K562 (cell line): ENCODE data around the gene CD93.

Experiments used
- BRD4 ChIP-seq: fragments of 200-600 bp; sonication (generic); IDR thresholded peaks from 2 replicates; pipeline ENCODE4 v1.6.1; 2017; ENCODE audit warnings: inconsistent platforms
- CEBPG ChIP-seq, 3 experiments: fragments of 200-800 bp in 1 of 3; sonication (Bioruptor generic) in 1 of 3; sonication (generic) in 1 of 3; formaldehyde crosslinking in 1 of 3; IDR thresholded peaks in 2 of 3; conservative IDR thresholded peaks in 1 of 3; 2 replicates each; pipeline versions ENCODE4 v1.6.1 to v1.8.0; 2016 to 2022; ENCODE audit warnings: missing compliant biosample characterization in 2 of 3, missing genetic modification characterization in 2 of 3, mild to moderate bottlenecking in 1 of 3, missing genetic modification reagents in 1 of 3
- CTCF ChIP-seq, 3 experiments: IDR thresholded peaks in 2 of 3; conservative IDR thresholded peaks in 1 of 3; 2 replicates each; pipeline ENCODE4 v1.5.1; 2011 to 2012; ENCODE audit warnings: low read length in 3 of 3, mild to moderate bottlenecking in 3 of 3, control low read depth in 2 of 3, improper control_type of control experiment in 1 of 3, inconsistent platforms in 1 of 3, low read depth in 1 of 3, mixed read lengths in 1 of 3, moderate library complexity in 1 of 3; ENCODE audit not compliant: insufficient read depth in 2 of 3
- MTF1 ChIP-seq: fragments of 250-450 bp; sonication (Bioruptor Pico); IDR thresholded peaks from 2 replicates; pipeline ENCODE4 v1.9.0; 2021; ENCODE audit warnings: moderate library complexity, mild to moderate bottlenecking, inconsistent platforms, borderline replicate concordance
- NFYB ChIP-seq: IDR thresholded peaks from 2 replicates; pipeline ENCODE4 v1.6.1; 2011; ENCODE audit warnings: mild to moderate bottlenecking, moderate library complexity; ENCODE audit not compliant: insufficient read length; ENCODE audit errors: extremely low read depth
- OTX1 ChIP-seq: fragments of 450-650 bp; formaldehyde crosslinking; IDR thresholded peaks from 2 replicates; pipeline ENCODE4 v1.4.0; 2022; ENCODE audit warnings: mild to moderate bottlenecking
- PHF8 ChIP-seq: fragments of 200-600 bp; sonication (generic); IDR thresholded peaks from 2 replicates; pipeline ENCODE4 v1.6.1; 2012; ENCODE audit warnings: mixed run types, mild to moderate bottlenecking, inconsistent platforms, low read length, moderate library complexity, borderline replicate concordance
- POLR2A ChIP-seq: fragments of 450-650 bp; conservative IDR thresholded peaks from 2 replicates; pipeline ENCODE4 v1.6.1; 2016
- SIN3A ChIP-seq, 2 experiments: fragments of 150-350 bp in 1 of 2; IDR thresholded peaks; 2 replicates each; pipeline ENCODE4 v1.6.1; 2011 to 2016; ENCODE audit warnings: borderline replicate concordance in 2 of 2, low read depth in 2 of 2, low read length in 2 of 2, mild to moderate bottlenecking in 2 of 2, moderate library complexity in 2 of 2; ENCODE audit not compliant: control insufficient read depth in 1 of 2
- SMARCB1 ChIP-seq: IDR thresholded peaks from 2 replicates; pipeline ENCODE4 v1.6.1; 2011; ENCODE audit warnings: improper control_type of control experiment, low read depth; ENCODE audit not compliant: insufficient read length
- SMARCC2 ChIP-seq: fragments of 450-650 bp; IDR thresholded peaks from 2 replicates; pipeline ENCODE4 v1.6.1; 2017; ENCODE audit warnings: antibody characterized with exemption, moderate library complexity, mild to moderate bottlenecking, low read depth

DNA sequence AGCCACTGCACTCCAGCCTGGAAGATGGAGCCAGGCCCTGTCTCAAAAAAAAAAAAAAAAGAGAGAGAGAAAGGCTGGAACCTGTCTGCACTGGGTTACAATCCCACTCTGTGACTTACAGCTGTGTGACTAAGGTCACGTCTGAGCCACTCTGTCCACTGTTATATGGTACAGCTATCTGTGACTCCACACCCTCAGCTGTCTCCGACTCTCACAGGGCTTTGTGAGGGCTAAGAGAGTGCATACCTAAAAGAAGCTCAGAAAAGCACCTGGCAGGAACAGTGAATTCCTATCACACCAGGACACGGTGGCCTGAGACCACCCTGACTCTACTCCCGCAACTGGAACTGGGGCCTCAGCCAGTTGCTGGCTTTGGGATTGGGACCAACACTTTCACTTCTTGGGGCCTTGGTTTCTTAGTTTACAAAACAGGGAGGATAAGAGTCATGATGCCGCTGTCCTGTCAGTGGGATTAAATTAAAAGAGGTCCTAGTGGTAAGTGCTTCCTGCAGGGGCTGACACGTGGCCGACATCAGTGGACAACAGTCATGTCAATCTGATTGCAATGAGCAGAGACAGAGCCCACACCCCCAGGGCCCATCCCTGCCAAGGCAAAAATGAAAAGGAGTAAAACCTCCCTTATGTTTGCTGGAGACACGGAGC, 5.7 kb upstream of the CD93 start:
- TF ChIP-seq SMARCB1 = no peak
- TF ChIP-seq CTCF (IDR thresholded peaks at IDR 0.05 in 2 of 3, conservative IDR thresholded peaks at IDR 0.05 in 1 of 3; ENCODE audit: insufficient read depth in 2 of 3, low read depth in 1 of 3, low read length in 3 of 3) = no peak
- TF ChIP-seq OTX1 = no peak
- TF ChIP-seq POLR2A = no peak
- no peak for TF ChIP-seq SMARCC2
- TF ChIP-seq BRD4 = no peak
- TF ChIP-seq SIN3A (IDR thresholded peaks at IDR 0.05; ENCODE audit: borderline replicate concordance in 2 of 2, control insufficient read depth in 1 of 2, low read depth in 2 of 2, low read length in 2 of 2) = no peak
- no peak for TF ChIP-seq NFYB
- no peak for TF ChIP-seq CEBPG (CRISPR knock-in tag; IDR thresholded peaks at IDR 0.05)
- TF ChIP-seq CEBPG (tag; conservative IDR thresholded peaks at IDR 0.05 in 1 of 2, IDR thresholded peaks at IDR 0.05 in 1 of 2) = no peak
- TF ChIP-seq MTF1 (CRISPR knock-in tag) = no peak
- no peak for TF ChIP-seq PHF8
